Left lung (tissue), 10 donors: ENCODE measurements around the gene GRAMD2B. TPM values are rescaled to one million over a fixed set of nuclear protein-coding genes. Genes with fewer than 3 reads are reported as not detected.

Experiments used
- ATAC-seq: fragments of 200-7000 bp; cut with Tn5 transposase; one replicate; pipeline ENCODE4 v1.9.1; 2020; ENCODE audit warnings: moderate library complexity
- DNase-seq, 4 donors: peaks; one replicate each; pipeline ENCODE4 v3.0.0-alpha.2; 2013 to 2020
- H3K27ac ChIP-seq, 2 donors: fragments of 200-600 bp; sonication (generic) in 1 of 2; one replicate each; pipeline versions ENCODE4 v1.5.0 to v1.8.0; 2020 to 2021
- H3K27me3 ChIP-seq, 2 donors: fragments of 200-600 bp; sonication (generic) in 1 of 2; one replicate each; pipeline versions ENCODE4 v1.5.0 to v1.8.0; 2020 to 2021
- H3K36me3 ChIP-seq, 2 donors: fragments of 200-600 bp; sonication (generic) in 1 of 2; one replicate each; pipeline versions ENCODE4 v1.5.0 to v1.8.0; 2020 to 2021
- H3K4me1 ChIP-seq, 2 donors: fragments of 200-600 bp; one replicate each; pipeline ENCODE4 v1.8.0; 2021
- H3K4me3 ChIP-seq, 2 donors: fragments of 200-600 bp; sonication (generic) in 1 of 2; one replicate each; pipeline versions ENCODE4 v1.5.0 to v1.8.0; 2020 to 2021; ENCODE audit warnings: mild to moderate bottlenecking in 1 of 2
- H3K9me3 ChIP-seq, 2 donors: fragments of 200-600 bp; sonication (generic) in 1 of 2; one replicate each; pipeline versions ENCODE4 v1.5.0 to v1.8.0; 2020 to 2021
- CTCF ChIP-seq, 2 donors: fragments of 200-600 bp; sonication (generic) in 1 of 2; IDR thresholded peaks; one replicate each; pipeline versions ENCODE4 v1.5.0 to v1.8.0; 2021; ENCODE audit warnings: antibody characterized with exemption in 2 of 2
- intact Hi-C, 2 donors: fragments of 100-400 bp; cut with DNase I; formaldehyde crosslinking; loops; one replicate each; pipeline versions ENCODE4 v1.11.2 to v1.14.2; 2022
- polyA plus RNA-seq, 6 donors: library from polyadenylated mRNA; unstranded; fragments of 120-200 nt; gene quantifications; one replicate each; pipeline ENCODE4 v1.2.1, GENCODE V29; 2013; ENCODE audit not compliant: insufficient read length in 6 of 6
- total RNA-seq, 2 donors: library from RNA; stranded (reverse); fragmentation: NEBNext Ultra II Directional; extraction: Animal tissue kit (Norgen Biotek cat#: 25700); gene quantifications; one replicate each; pipeline ENCODE4 v1.2.1, GENCODE V29; 2021
- donor health status: DM: no; HTN: yes; CAD: no.
- donor health status: DM: no; HTN: no; CAD: no.

Gene GRAMD2B
- total and polyA plus RNA-seq, 8 donors, result 9.8 to 19.2 (median 11.6) TPM

GRCh38 chr5:126499278-126499677, 76.1 kb downstream of the GRAMD2B start:
- H3K27ac ChIP-seq, result no peak overlapping the region
- intact Hi-C loops, result no loop called here
- H3K4me1 ChIP-seq, result peaks cover 6 to 12% of the 10 kb centered on the region in 2 donors
- H3K27me3 ChIP-seq, result no peaks in the 10 kb centered on the region
- no peak for ATAC-seq
- no peak overlapping the region for H3K4me3 ChIP-seq
- H3K36me3 ChIP-seq, result no peaks in the 10 kb centered on the region
- TF ChIP-seq CTCF (IDR thresholded peaks at IDR 0.05), result no peak
- DNase-seq, result no peak
- H3K9me3 ChIP-seq, result no peaks in the 10 kb centered on the region

- H3K27me3 ChIP-seq, result no peaks in the 10 kb centered on the region
- H3K27ac ChIP-seq, result no peak overlapping the region
- H3K36me3 ChIP-seq, result no peaks in the 10 kb centered on the region
- intact Hi-C loops, result no loop called here
- DNase-seq (no peak), ATAC-seq (peak; percentile 38)
- peaks cover 6 to 12% of the 10 kb centered on the region in 2 donors for H3K4me1 ChIP-seq
- no peaks in the 10 kb centered on the region for H3K9me3 ChIP-seq
- peak; percentile 21 to 49 for TF ChIP-seq CTCF (IDR thresholded peaks at IDR 0.05)
- H3K4me3 ChIP-seq, result no peak overlapping the region
Measured at GRCh38 chr5:126499853-126500342, 76.7 kb downstream of the GRAMD2B start.

- Histone ChIP-seq H3K36me3 (no peaks in the 10 kb centered on the region), H3K4me1 (peaks cover 6 to 12% of the 10 kb centered on the region in 2 donors), H3K9me3 (no peaks in the 10 kb centered on the region), H3K27ac (no peak overlapping the region), H3K27me3 (no peaks in the 10 kb centered on the region), H3K4me3 (no peak overlapping the region)
- ATAC-seq (no peak), DNase-seq (no peak)
- TF ChIP-seq CTCF (IDR thresholded peaks at IDR 0.05), result no peak
- intact Hi-C loops, result no loop called here
Measured at GRCh38 chr5:126501448-126501847, 78.2 kb downstream of the GRAMD2B start.

GRCh38 chr5:126503602-126504104, 80.4 kb downstream of the GRAMD2B start:
- no peak for TF ChIP-seq CTCF (IDR thresholded peaks at IDR 0.05)
- no peaks in the 10 kb centered on the region for H3K27me3 ChIP-seq
- ATAC-seq (peak; percentile 85), DNase-seq (peak in 3 of 4 donors; percentile 43 to 74 (median 55))
- intact Hi-C loops, result no loop called here
- peak overlapping the region; percentile 10 to 57 for H3K27ac ChIP-seq
- H3K36me3 ChIP-seq, result no peaks in the 10 kb centered on the region
- H3K4me3 ChIP-seq, result no peak overlapping the region
- H3K4me1 ChIP-seq, result peaks cover 6 to 12% of the 10 kb centered on the region in 2 donors
- H3K9me3 ChIP-seq, result no peaks in the 10 kb centered on the region

- Histone ChIP-seq H3K4me1 (peaks cover 12 to 16% of the 10 kb centered on the region in 2 donors), H3K36me3 (no peaks in the 10 kb centered on the region), H3K27me3 (no peaks in the 10 kb centered on the region), H3K27ac (peak overlapping the region in 1 of 2 donors; percentile 11), H3K4me3 (no peak overlapping the region), H3K9me3 (no peaks in the 10 kb centered on the region)
- no peak for TF ChIP-seq CTCF (IDR thresholded peaks at IDR 0.05)
- DNase-seq (no peak), ATAC-seq (no peak)
- intact Hi-C loops, result no loop called here
Measured at GRCh38 chr5:126506079-126506478, 82.9 kb downstream of the GRAMD2B start.
